Mesodermal cell (in vitro differentiated cells): Measurements from ENCODE around the gene ZNF280D.
A peak's percentile ranks its signal among the peaks of the same experiment; 100 is the strongest.

Source experiments
- H3K27ac ChIP-seq: 2 replicates; pipeline ENCODE4 v1.7.0; 2013; ENCODE audit warnings: mild to moderate bottlenecking, low read depth, low read length, moderate library complexity; ENCODE audit not compliant: severe bottlenecking
- H3K36me3 ChIP-seq: 2 replicates; pipeline ENCODE4 v1.7.1; 2013; ENCODE audit warnings: mild to moderate bottlenecking, low read length, moderate library complexity; ENCODE audit not compliant: control insufficient read depth, insufficient read depth
- H3K4me1 ChIP-seq: one replicate; pipeline ENCODE4 v1.7.1; 2013; ENCODE audit warnings: mild to moderate bottlenecking, low read length; ENCODE audit not compliant: insufficient read depth, control insufficient read depth, poor library complexity, severe bottlenecking
- H3K4me3 ChIP-seq: 2 replicates; pipeline ENCODE4 v1.7.0; 2013; ENCODE audit warnings: low read length, control low read depth, mild to moderate bottlenecking; ENCODE audit not compliant: insufficient read depth, poor library complexity, severe bottlenecking; ENCODE audit errors: extremely low read depth
- H3K9me3 ChIP-seq: 2 replicates; pipeline ENCODE4 v1.7.1; 2013; ENCODE audit warnings: mild to moderate bottlenecking, low read length, moderate library complexity; ENCODE audit not compliant: control insufficient read depth
- WGBS, 2 experiments: methylation state at CpG; one replicate each; pipeline ENCODE4 v1.1.5; 2013; ENCODE audit warnings: missing lambda C conversion rate in 2 of 2; ENCODE audit not compliant: insufficient coverage in 2 of 2; 5-methylcytosine and 5-hydroxymethylcytosine counted together

The ZNF280D gene

DNA sequence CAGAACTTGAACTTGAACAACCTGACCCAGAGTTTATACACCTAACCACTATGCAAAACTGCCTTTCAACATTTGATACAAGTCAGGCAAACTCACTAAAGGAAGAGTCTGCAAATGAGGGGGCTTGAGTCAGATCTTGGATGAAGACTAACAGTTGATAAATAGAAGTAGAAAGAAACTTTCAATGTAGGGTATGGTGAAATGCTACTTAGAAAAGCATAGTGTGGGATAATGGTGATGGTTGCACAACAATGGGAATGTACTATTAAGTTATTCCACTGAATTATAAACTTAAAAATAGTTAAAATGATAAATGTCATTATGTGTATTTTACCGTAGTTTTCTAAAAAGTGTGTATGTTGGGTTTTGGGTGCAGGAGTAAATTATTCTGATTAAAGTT, 19.7 kb upstream of the ZNF280D start:
- Histone ChIP-seq H3K36me3 (no peaks in the 10 kb centered on the region), H3K4me3 (no peak overlapping the region), H3K9me3 (no peaks in the 10 kb centered on the region), H3K4me1 (no peaks in the 10 kb centered on the region), H3K27ac (no peak overlapping the region)
- WGBS, 2 experiments = 67% methylated on average over 1 of the region's 1 CpG; no CpG with 5 or more reads in 1 of the 2 experiments

- no CpG with 5 or more reads among the region's 1 CpG for WGBS, 2 experiments
- H3K36me3 ChIP-seq = no peaks in the 10 kb centered on the region
- H3K9me3 ChIP-seq = no peaks in the 10 kb centered on the region
- no peak overlapping the region for H3K27ac ChIP-seq
- no peaks in the 10 kb centered on the region for H3K4me1 ChIP-seq
- H3K4me3 ChIP-seq = no peak overlapping the region
These were observed 16.7 kb upstream of the ZNF280D start for GRCh38 chr15:56749982-56750381.

GRCh38 chr15:56744701-56745683, 11.7 kb upstream of the ZNF280D start:
- 100% methylated on average over 1 of the region's 5 CpGs for WGBS, 2 experiments
- no peaks in the 10 kb centered on the region for H3K4me1 ChIP-seq
- H3K9me3 ChIP-seq = no peaks in the 10 kb centered on the region
- no peak overlapping the region for H3K27ac ChIP-seq
- H3K4me3 ChIP-seq = no peak overlapping the region
- no peaks in the 10 kb centered on the region for H3K36me3 ChIP-seq

- no CpG with 5 or more reads among the region's 2 CpGs for WGBS, 2 experiments
- peaks cover 16% of the 10 kb centered on the region for H3K4me1 ChIP-seq
- no peaks in the 10 kb centered on the region for H3K9me3 ChIP-seq
- H3K4me3 ChIP-seq = no peak overlapping the region
- no peaks in the 10 kb centered on the region for H3K36me3 ChIP-seq
- no peak overlapping the region for H3K27ac ChIP-seq
These were observed 8.2 kb upstream of the ZNF280D start for GRCh38 chr15:56741541-56741940.

DNA sequence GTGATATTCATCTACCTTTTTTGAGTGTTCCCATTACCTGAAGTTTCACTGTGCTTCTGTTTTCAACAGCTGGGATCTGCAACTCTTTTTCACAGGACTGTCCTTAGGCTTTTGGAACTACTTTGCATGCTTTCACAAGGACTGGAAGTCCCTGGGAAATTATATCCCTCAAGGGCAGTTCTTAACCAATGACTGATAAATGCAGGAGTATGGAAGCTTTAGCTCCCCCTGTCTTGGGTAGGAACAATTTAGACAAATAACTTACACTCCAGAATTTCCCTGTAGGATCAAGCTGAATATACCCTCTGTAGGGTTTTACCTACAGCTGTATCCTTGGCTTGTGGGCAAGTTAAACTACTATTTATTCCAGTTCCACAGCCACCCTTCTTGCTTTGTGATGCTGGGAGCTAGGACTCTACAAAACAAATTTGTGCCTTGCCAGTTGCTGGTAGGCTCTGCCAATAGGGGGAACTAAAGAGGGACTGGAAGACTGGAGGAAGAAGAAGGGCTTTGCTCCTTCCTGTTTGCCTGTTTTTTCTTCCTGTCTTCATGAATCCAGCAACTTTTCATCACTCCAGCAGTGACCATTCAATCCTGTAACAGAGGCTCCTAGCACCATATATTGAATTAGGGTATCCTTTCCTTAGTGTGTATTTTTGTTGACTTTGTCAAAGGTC, 6.8 kb upstream of the ZNF280D start:
- H3K27ac ChIP-seq = no peak overlapping the region
- peaks cover 16% of the 10 kb centered on the region for H3K4me1 ChIP-seq
- H3K9me3 ChIP-seq = peaks cover 6% of the 10 kb centered on the region
- no peak overlapping the region for H3K4me3 ChIP-seq
- H3K36me3 ChIP-seq = no peaks in the 10 kb centered on the region

- Histone ChIP-seq H3K36me3 (no peaks in the 10 kb centered on the region), H3K27ac (no peak overlapping the region), H3K9me3 (peaks cover 6% of the 10 kb centered on the region), H3K4me1 (peaks cover 16% of the 10 kb centered on the region), H3K4me3 (no peak overlapping the region)
- 62% methylated on average over 2 of the region's 4 CpGs; no CpG with 5 or more reads in 1 of the 2 experiments for WGBS, 2 experiments
These were observed 6.2 kb upstream of the ZNF280D start for GRCh38 chr15:56739474-56739873.

DNA sequence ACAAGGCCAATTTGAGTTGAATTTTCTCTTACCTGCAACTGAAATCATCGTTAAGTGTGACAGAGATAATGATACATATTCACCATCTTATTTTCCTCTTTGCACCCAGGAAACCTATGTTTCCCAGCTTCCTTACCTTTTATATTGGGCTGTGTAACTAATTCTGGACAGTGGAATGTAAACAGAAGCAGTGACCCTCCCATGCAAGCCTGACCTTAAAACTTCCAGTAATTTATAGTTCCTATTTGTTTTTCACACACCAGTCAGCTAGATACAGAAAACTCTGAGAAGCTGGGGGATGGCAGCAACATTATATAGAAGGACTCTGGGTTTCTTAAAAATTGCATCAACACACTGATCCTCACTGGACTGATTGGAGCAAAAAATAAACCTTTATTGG, 4.5 kb upstream of the ZNF280D start:
- Histone ChIP-seq H3K4me3 (no peak overlapping the region), H3K27ac (peak overlapping the region; percentile 57), H3K4me1 (peaks cover 16% of the 10 kb centered on the region), H3K36me3 (no peaks in the 10 kb centered on the region), H3K9me3 (peaks cover 12% of the 10 kb centered on the region)
- WGBS, 2 experiments = no CpG with 5 or more reads among the region's 1 CpG

- Histone ChIP-seq H3K9me3 (peaks cover 12% of the 10 kb centered on the region), H3K36me3 (no peaks in the 10 kb centered on the region), H3K27ac (peak overlapping the region; percentile 57), H3K4me1 (peaks cover 16% of the 10 kb centered on the region), H3K4me3 (no peak overlapping the region)
- 71 to 77% methylated on average over 2 to 3 of the region's 5 CpGs for WGBS, 2 experiments
These were observed 3.8 kb upstream of the ZNF280D start for GRCh38 chr15:56736881-56737707.

DNA sequence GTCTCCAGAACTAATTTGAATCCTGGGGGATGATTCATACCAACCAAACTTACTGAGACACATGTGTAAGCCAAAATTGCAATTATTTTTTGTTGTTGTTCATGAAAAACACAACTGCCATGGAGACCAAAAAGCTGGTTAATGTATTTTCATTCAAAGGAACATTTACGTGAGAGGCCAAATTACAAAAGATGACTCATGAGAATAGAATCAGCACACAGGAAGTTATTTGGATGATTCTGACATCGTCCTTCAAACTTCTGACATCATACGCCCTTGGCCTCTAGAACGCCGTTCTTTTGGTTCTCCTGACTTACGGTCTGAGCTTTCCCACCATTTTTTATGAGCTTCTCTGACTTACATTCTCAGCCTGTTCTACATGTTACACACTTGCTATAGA, 3.0 kb upstream of the ZNF280D start:
- Histone ChIP-seq H3K27ac (peak overlapping the region; percentile 56), H3K9me3 (peaks cover 12% of the 10 kb centered on the region), H3K36me3 (no peaks in the 10 kb centered on the region), H3K4me3 (no peak overlapping the region), H3K4me1 (peaks cover 16% of the 10 kb centered on the region)
- WGBS, 2 experiments = 89 to 91% methylated on average over 6 of the region's 6 CpGs

- Histone ChIP-seq H3K9me3 (peaks cover 12% of the 10 kb centered on the region), H3K27ac (no peak overlapping the region), H3K36me3 (no peaks in the 10 kb centered on the region), H3K4me1 (peaks cover 16% of the 10 kb centered on the region), H3K4me3 (no peak overlapping the region)
- WGBS, 2 experiments = 83 to 90% methylated on average over 1 of the region's 3 CpGs
These were observed 2.3 kb upstream of the ZNF280D start for GRCh38 chr15:56735589-56735988.
